OCI-LY7 (cell line): ENCODE measurements around the gene SEC23IP. TPM values are rescaled to one million over a fixed set of nuclear protein-coding genes. Genes with fewer than 3 reads are reported as not detected.

ENCODE experiments used
- BruUV-seq: library from RNA; stranded (reverse); fragments of 400-500 nt; replicated peaks from 2 replicates; lab custom pipeline; 2021; lab: Mats Ljungman, UMichigan
- CTCF ChIA-PET: fragments of 300-600 bp; sonication (Branson Sonifier 250); formaldehyde crosslinking; loops from one replicate; lab custom pipeline; 2022; ENCODE audit warnings: antibody characterized with exemption; ENCODE audit not compliant: unreplicated experiment; lab: Charles Lee
- POLR2A ChIA-PET: fragments of 300-600 bp; sonication (Branson Sonifier 250); formaldehyde crosslinking; loops from one replicate; lab custom pipeline; 2022; ENCODE audit warnings: antibody characterized with exemption; lab: Charles Lee
- DNase-seq: peaks from one replicate; pipeline ENCODE4 v3.0.0-alpha.2; 2015; ENCODE audit warnings: low spot score
- H2AFZ ChIP-seq: fragments of 200-600 bp; sonication (generic), shearing (Covaris generic); 2 replicates; pipeline ENCODE4 v1.6.1; 2014; ENCODE audit warnings: mild to moderate bottlenecking, antibody characterized with exemption, low read length, moderate library complexity
- H3K27ac ChIP-seq: fragments of 200-600 bp; sonication (generic); 2 replicates; pipeline ENCODE4 v1.5.1; 2014; ENCODE audit warnings: mixed run types, low read depth, mild to moderate bottlenecking, moderate library complexity, low read length, inconsistent platforms; ENCODE audit not compliant: poor library complexity, severe bottlenecking
- H3K36me3 ChIP-seq: fragments of 200-600 bp; sonication (generic); 2 replicates; pipeline ENCODE4 v1.6.1; 2014; ENCODE audit warnings: mild to moderate bottlenecking, antibody characterized with exemption, low read length, moderate library complexity, mixed read lengths; ENCODE audit not compliant: insufficient read depth
- H3K4me1 ChIP-seq: fragments of 200-600 bp; sonication (generic); 2 replicates; pipeline ENCODE4 v1.5.1; 2014; ENCODE audit warnings: mild to moderate bottlenecking, low read length; ENCODE audit not compliant: insufficient read depth, poor library complexity, severe bottlenecking
- H3K4me2 ChIP-seq: fragments of 200-600 bp; sonication (generic); 2 replicates; pipeline ENCODE4 v1.6.1; 2014; ENCODE audit warnings: mild to moderate bottlenecking, low read length
- H3K4me3 ChIP-seq: fragments of 200-600 bp; sonication (generic); 2 replicates; pipeline ENCODE4 v1.5.1; 2014; ENCODE audit warnings: mild to moderate bottlenecking, low read depth, low read length; ENCODE audit not compliant: poor library complexity, severe bottlenecking
- H3K79me2 ChIP-seq: fragments of 200-600 bp; sonication (generic); 2 replicates; pipeline ENCODE4 v1.6.1; 2016; ENCODE audit warnings: low read depth, mild to moderate bottlenecking, low read length, moderate library complexity, mixed read lengths; ENCODE audit not compliant: insufficient read depth
- H3K9me2 ChIP-seq: fragments of 200-600 bp; sonication (generic); 2 replicates; pipeline ENCODE4 v1.6.1; 2016; ENCODE audit warnings: mild to moderate bottlenecking, low read length, mixed read lengths; ENCODE audit not compliant: insufficient read depth
- H3K9me3 ChIP-seq: fragments of 200-600 bp; sonication (generic); 2 replicates; pipeline ENCODE4 v1.6.1; 2014; ENCODE audit warnings: mild to moderate bottlenecking, mixed run types, low read length, mixed read lengths
- H4K20me1 ChIP-seq: fragments of 200-600 bp; sonication (generic); 2 replicates; pipeline ENCODE4 v1.6.1; 2014; ENCODE audit warnings: mild to moderate bottlenecking, antibody characterized with exemption, low read length, moderate library complexity, mixed read lengths; ENCODE audit not compliant: insufficient read depth
- EZH2phosphoT487 ChIP-seq: fragments of 200-600 bp; sonication (generic); IDR thresholded peaks from 2 replicates; pipeline ENCODE4 v1.6.1; 2018; ENCODE audit warnings: low read depth, borderline replicate concordance, mild to moderate bottlenecking, mixed run types, antibody characterized with exemption, low read length, moderate library complexity, mixed read lengths
- intact Hi-C: fragments of 100-400 bp; cut with micrococcal nuclease; formaldehyde crosslinking; loops from one replicate; pipeline ENCODE4 v1.10.0; 2022; ENCODE audit not compliant: unreplicated experiment
- total RNA-seq, 2 experiments: library from RNA; depleted of rRNA in 1 of 2; stranded (reverse); fragments of >200 nt in 1 of 2; shearing (Covaris generic) in 1 of 2; gene quantifications; 2 replicates each; pipeline ENCODE4 v1.2.3, GENCODE V29; 2014 to 2022
- TF ChIP-seq, protein P1 (sequence below): fragments of 200-600 bp; sonication (generic); conservative IDR thresholded peaks from 2 replicates; pipeline ENCODE4 v1.5.1; 2014; ENCODE audit warnings: mild to moderate bottlenecking, antibody characterized with exemption, low read length, moderate library complexity, mixed read lengths

Gene SEC23IP
- total RNA-seq, 2 experiments from 2014 or later, result 19.9 to 61.3 TPM

DNA sequence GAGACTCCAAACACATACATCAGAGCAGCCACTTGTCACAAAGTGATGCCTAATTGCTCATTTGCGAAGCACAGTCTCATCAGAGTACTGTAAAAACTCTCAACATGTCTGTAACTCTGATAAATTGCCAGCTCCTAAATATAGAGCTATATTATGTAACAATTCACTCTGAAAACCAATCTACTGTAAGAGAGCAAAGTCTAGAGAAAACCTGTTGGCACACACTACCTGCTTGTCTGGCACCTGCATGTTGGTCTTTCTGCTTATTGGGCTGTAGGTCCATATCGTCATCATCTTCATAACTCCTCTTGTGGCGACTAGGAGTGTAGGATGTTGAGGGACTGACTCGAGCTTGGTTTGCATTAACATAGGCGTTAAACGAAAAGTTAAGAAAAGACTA, 39.7 kb upstream of the SEC23IP start:
- TF ChIP-seq EZH2phosphoT487, result no peak
- TF ChIP-seq, protein P1, sequence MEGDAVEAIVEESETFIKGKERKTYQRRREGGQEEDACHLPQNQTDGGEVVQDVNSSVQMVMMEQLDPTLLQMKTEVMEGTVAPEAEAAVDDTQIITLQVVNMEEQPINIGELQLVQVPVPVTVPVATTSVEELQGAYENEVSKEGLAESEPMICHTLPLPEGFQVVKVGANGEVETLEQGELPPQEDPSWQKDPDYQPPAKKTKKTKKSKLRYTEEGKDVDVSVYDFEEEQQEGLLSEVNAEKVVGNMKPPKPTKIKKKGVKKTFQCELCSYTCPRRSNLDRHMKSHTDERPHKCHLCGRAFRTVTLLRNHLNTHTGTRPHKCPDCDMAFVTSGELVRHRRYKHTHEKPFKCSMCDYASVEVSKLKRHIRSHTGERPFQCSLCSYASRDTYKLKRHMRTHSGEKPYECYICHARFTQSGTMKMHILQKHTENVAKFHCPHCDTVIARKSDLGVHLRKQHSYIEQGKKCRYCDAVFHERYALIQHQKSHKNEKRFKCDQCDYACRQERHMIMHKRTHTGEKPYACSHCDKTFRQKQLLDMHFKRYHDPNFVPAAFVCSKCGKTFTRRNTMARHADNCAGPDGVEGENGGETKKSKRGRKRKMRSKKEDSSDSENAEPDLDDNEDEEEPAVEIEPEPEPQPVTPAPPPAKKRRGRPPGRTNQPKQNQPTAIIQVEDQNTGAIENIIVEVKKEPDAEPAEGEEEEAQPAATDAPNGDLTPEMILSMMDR, result no peak
- peaks cover 89% of the 10 kb centered on the region for H3K36me3 ChIP-seq
- H3K79me2 ChIP-seq, result peaks cover 6% of the 10 kb centered on the region; the same call in 1 of the 2 replicates
- POLR2A ChIA-PET, result no interaction called here
- H3K27ac ChIP-seq, result no peak overlapping the region
- H3K4me2 ChIP-seq, result no peak overlapping the region
- no TSS peak for BruUV-seq
- no peaks in the 10 kb centered on the region for H3K4me1 ChIP-seq
- DNase-seq, result no peak
- H3K4me3 ChIP-seq, result no peak overlapping the region
- CTCF ChIA-PET, result no interaction called here
- H2AFZ ChIP-seq, result no peak overlapping the region
- intact Hi-C loops, result loop anchor here (10.0 kb wide), 1 partner anchor 248 kb away; no protein-coding TSS in a partner anchor
- H3K9me2 ChIP-seq, result no peaks in the 10 kb centered on the region
- H4K20me1 ChIP-seq, result no peaks in the 10 kb centered on the region
- no peaks in the 10 kb centered on the region for H3K9me3 ChIP-seq

DNA sequence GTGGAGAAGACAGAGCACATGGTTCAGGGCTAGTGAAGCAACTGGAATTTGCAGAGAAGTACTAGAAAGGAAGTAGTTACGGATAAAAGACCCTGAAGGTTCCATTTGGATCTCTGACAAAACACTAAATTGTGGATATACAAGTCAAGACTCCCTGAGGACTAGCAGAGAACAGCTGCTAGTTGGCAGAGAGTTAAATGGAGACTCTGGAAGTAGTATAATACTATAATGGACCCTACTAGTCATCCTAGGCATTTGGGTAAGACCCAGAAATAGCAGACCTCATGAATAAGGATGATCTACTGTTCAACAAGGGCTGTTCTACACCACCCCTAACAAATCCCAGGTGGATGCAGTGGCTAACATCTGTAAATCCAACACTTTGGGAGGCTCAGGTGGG, 39.0 kb upstream of the SEC23IP start:
- Histone ChIP-seq H3K27ac (no peak overlapping the region), H3K4me2 (no peak overlapping the region), H3K4me1 (no peaks in the 10 kb centered on the region), H4K20me1 (no peaks in the 10 kb centered on the region), H3K4me3 (no peak overlapping the region), H3K9me3 (no peaks in the 10 kb centered on the region), H2AFZ (no peak overlapping the region), H3K79me2 (peaks cover 13% of the 10 kb centered on the region), H3K9me2 (no peaks in the 10 kb centered on the region), H3K36me3 (peaks cover 89% of the 10 kb centered on the region)
- no TSS peak for BruUV-seq
- ChIA-PET POLR2A (no interaction called here), CTCF (no interaction called here)
- no peak for DNase-seq
- no peak for TF ChIP-seq EZH2phosphoT487
- TF ChIP-seq, protein P1, result no peak
- intact Hi-C loops, result loop anchor here (10.0 kb wide), 1 partner anchor 249 kb away; no protein-coding TSS in a partner anchor

DNA sequence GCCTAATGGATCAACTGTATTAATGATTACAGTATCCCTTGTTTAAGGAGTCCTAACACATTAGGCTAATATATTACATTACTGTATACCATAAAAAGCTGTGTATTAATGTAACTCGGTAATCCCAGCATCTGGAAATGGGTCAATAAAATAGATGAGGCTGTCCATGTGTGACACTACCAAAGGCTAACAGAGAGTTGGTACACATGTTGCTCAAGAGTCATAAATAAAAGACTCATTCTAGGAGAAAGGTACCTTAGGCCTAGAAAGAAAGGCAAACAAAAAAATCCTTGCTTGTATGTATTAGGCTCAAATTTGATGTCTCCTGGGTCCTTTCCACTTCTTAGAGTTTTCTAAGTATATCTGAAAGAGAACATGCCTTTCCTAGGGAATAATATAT, 34.5 kb upstream of the SEC23IP start:
- Histone ChIP-seq H3K79me2 (peaks cover 58% of the 10 kb centered on the region), H3K27ac (no peak overlapping the region), H3K36me3 (peaks cover 67% of the 10 kb centered on the region), H3K9me3 (no peaks in the 10 kb centered on the region), H3K4me3 (no peak overlapping the region), H2AFZ (no peak overlapping the region), H3K9me2 (no peaks in the 10 kb centered on the region), H3K4me1 (peaks cover 29% of the 10 kb centered on the region), H3K4me2 (no peak overlapping the region), H4K20me1 (peaks cover 35% of the 10 kb centered on the region)
- TF ChIP-seq EZH2phosphoT487, result no peak
- TF ChIP-seq, protein P1, result no peak
- intact Hi-C loops, result loop anchor here (10.0 kb wide), 1 partner anchor 253 kb away; no protein-coding TSS in a partner anchor
- ChIA-PET POLR2A (interaction anchor here (0.6 to 0.9 kb wide), 2 partner anchors 9 to 29 kb away, joined by 3 to 4 read pairs; no protein-coding TSS in a partner anchor), CTCF (no interaction called here)
- no TSS peak for BruUV-seq
- DNase-seq, result no peak
